ENCODE results near the gene PLVAP.

PLVAP gene

DNA sequence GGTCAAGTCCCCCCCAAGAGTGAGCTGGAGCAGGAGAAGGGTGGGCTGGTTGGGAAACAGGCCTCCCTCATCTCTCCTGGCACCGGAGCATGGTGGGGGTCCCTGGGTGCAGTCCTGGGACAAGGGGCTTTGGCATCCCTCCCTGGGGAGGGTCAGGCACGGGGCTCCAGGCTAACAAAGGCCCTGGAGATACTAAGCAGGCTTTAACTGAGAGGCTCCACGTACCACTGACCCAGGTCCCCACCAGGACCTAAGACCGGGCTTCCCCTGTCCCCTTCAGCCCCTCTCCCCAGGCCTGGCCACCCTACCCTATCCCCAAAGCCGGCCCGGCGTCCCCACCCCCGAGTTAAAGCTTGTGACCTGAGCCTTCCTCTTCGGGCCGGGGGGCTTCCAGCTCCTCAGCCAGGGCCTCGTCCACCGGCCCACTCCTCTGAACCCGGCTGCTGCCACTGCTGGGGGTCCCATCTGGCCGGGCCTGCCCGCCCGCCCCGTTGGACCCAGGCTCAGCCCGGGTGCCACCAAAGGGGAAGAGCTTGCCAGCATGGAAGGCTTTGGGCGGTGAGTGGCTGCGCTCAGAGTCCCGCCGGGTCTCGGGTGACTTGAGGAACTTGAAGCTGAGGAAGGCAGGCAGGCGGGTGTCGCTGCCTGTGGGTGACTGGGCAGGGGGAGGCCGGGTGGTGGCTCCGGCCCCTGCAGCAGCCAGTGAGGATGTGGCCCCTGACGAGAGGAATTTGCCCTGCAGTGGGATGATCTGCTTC is 52.6 kb downstream of the PLVAP start:
- TF ChIP-seq, protein P1, sequence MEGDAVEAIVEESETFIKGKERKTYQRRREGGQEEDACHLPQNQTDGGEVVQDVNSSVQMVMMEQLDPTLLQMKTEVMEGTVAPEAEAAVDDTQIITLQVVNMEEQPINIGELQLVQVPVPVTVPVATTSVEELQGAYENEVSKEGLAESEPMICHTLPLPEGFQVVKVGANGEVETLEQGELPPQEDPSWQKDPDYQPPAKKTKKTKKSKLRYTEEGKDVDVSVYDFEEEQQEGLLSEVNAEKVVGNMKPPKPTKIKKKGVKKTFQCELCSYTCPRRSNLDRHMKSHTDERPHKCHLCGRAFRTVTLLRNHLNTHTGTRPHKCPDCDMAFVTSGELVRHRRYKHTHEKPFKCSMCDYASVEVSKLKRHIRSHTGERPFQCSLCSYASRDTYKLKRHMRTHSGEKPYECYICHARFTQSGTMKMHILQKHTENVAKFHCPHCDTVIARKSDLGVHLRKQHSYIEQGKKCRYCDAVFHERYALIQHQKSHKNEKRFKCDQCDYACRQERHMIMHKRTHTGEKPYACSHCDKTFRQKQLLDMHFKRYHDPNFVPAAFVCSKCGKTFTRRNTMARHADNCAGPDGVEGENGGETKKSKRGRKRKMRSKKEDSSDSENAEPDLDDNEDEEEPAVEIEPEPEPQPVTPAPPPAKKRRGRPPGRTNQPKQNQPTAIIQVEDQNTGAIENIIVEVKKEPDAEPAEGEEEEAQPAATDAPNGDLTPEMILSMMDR (conservative IDR thresholded peaks at IDR 0.05; ENCODE audit: low read depth, low read length): no peak
- no peak overlapping the region for H3K4me3 ChIP-seq (ENCODE audit: low read depth, low read length)
- DNase-seq (ENCODE audit: low read depth): no peak

DNA sequence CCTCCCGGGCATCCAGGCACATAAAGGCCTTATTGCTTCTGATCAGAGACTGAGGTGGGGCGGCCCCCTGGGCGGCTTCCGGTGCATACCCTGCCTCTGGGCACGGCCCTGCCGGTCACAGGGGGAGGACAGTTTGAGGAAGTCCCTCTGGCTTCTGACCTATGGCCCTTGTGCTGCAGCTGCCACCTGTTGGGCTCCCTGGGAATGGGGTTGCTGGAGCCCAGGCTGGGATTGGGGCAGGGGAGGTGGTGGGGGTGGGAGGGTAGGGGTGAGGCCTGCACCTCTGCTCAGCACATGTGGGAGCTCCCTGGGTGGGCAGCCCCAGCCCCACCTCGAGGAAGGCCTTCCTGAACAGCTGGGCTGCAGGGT is 53.2 kb downstream of the PLVAP start:
- DNase-seq (ENCODE audit: low read depth): no peak
- peak overlapping the region; percentile 3 for H3K4me3 ChIP-seq (ENCODE audit: low read depth, low read length)
- TF ChIP-seq, protein P1 (conservative IDR thresholded peaks at IDR 0.05; ENCODE audit: low read depth, low read length): no peak

DNA sequence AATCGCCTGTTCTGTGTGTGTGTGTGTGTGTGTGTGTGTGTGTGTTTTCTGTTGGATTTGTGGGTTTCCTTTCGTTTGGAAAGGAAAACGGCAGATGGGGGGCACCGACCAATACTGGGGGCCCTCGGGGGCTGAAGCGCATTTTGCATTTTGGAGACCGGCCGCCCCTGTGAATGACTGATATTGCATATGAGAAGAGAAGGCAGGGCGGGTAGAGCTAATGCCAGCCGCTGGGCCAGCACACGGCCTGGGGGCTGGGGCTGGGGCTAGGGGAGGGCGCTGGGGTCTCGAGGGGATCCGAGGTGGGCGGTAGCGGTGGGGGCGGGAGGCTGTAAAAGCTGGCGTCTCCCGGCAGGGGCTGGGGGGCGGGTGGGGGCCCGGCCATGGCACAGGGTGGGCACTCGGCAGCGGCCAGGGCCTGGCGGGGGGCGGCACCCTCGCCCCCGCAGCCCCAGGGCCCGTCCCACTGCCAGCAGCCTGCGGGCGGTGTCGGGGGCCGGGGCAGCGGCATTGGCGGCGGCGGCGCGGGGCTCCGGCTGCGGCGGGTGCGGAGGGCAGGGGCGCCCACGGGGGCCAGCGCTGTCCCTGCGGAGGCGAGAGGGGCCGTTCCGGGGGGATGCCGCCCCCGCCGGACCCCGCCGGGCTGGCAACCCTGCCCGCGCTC is 53.7 kb downstream of the PLVAP start:
- DNase-seq (ENCODE audit: low read depth): no peak
- H3K4me3 ChIP-seq (ENCODE audit: low read depth, low read length): peak overlapping the region; percentile 3
- TF ChIP-seq, protein P1 (conservative IDR thresholded peaks at IDR 0.05; ENCODE audit: low read depth, low read length): no peak

DNA sequence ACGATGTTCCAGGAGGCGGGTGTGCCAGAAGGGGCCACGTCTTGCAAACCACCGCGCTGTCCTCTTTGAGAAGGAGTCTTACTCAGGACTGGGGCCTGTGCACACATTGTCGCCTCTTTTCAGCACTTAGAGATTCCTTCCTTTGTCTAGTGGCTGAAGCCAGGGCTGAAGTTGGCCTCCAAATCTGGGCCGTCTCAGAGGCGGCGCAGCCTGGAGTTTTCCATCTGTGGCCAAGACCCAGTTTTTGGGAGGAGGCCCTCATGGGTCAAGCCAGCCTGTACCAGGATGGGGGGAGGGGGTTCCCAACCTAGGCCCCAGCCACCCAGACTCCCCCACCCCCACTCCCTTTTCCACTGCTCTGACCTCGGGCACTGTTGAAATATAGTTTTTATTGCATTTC is 54.3 kb downstream of the PLVAP start:
- TF ChIP-seq, protein P1 (conservative IDR thresholded peaks at IDR 0.05; ENCODE audit: low read depth, low read length): no peak
- DNase-seq (ENCODE audit: low read depth): no peak
- H3K4me3 ChIP-seq (ENCODE audit: low read depth, low read length): no peak overlapping the region

DNA sequence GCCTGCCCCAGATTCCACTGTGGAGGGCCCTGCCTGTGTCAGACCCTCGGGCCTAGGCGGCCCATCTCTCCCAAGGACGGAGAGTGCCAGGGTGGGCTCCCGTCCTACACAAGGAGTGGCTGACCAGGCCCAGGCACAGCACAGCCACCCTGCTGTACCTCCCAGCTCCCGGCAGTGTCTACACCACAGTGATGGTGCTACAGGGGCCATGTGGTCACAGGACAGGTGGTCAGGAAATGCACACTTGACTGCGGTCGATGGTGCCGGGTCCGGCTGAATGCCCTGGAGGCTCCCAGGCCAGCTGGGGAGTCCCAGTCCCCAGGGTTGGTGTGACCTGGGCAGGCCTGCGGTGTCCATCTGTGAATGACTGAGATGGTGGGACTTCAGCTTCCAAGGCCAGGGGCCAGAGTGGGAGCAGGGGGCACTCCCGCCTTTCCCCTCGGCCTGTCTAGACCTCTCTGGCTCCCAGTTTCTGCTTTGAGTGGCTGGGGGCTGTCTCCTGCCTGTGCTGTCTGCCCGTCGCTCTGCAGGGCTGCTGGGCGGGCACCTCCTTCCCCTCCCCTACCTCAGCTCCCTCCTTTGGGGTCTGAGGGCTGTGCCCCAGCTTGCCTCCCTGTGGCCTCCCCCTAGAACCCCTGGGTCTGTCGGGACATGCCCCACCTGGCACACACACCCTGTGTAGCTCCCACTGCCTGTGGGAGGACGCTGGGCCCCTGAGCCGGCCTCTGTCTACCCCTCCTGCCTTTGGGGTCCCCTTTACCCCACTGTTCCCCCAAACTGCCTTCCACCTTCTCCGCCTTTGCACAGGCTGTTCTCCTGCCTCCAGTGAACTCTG is 55.3 kb downstream of the PLVAP start:
- DNase-seq (ENCODE audit: low read depth): no peak
- TF ChIP-seq, protein P1 (conservative IDR thresholded peaks at IDR 0.05; ENCODE audit: low read depth, low read length): no peak
- H3K4me3 ChIP-seq (ENCODE audit: low read depth, low read length): no peak overlapping the region

DNA sequence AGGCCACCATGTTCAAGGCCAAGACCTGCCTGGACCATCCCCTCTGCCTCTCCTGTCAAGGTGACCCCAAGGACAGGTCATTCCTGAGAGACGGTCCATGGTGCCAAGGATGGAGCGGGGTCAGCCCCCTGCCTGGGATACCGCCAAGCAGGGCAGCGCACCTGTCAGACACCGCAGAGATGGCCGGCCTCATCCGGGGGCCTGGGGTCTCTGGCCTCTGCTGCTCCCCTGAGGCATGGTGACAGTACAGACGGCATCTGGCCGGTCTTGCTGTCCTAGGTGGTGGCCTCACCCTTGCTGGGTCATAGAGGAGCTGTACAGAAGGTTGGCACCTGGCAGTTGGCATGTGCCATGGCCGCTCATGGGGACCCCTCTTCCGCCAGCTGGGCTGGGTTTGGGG is 56.7 kb downstream of the PLVAP start:
- TF ChIP-seq, protein P1 (conservative IDR thresholded peaks at IDR 0.05; ENCODE audit: low read depth, low read length): no peak
- no peak overlapping the region for H3K4me3 ChIP-seq (ENCODE audit: low read depth, low read length)
- DNase-seq (ENCODE audit: low read depth): no peak
